Body of pancreas (tissue), 4 donors: ENCODE measurements around the gene CAPN5.

Source experiments
- CTCF ChIP-seq, 7 experiments: fragments of 450-650 bp in 4 of 7; fragments of 200-600 bp in 3 of 7; sonication (generic) in 3 of 7; IDR thresholded peaks; one replicate each; pipeline ENCODE4 v1.5.1; 2016 to 2019; ENCODE audit warnings: antibody characterized with exemption in 7 of 7
- POLR2A ChIP-seq, 3 donors: fragments of 450-650 bp; IDR thresholded peaks; one replicate each; pipeline ENCODE4 v1.6.1; 2016; ENCODE audit warnings: antibody characterized with exemption in 3 of 3, mild to moderate bottlenecking in 2 of 3

- no peak for TF ChIP-seq CTCF (IDR thresholded peaks at IDR 0.05)
- no peak for TF ChIP-seq POLR2A (IDR thresholded peaks at IDR 0.05)
Observed at GRCh38 chr11:77106759-77107158, 40.0 kb downstream of the CAPN5 start.
